Fibroblast of lung (primary cell): ENCODE results near the gene EGR1. TPM values are rescaled to one million over a fixed set of nuclear protein-coding genes. Genes with fewer than 3 reads are reported as not detected.

Experiments
- DNase-seq, 2 donors: peaks; one replicate each; pipeline versions ENCODE4 v3.0.0 to v3.0.0-alpha.2; 2010; ENCODE audit warnings: low read depth in 2 of 2
- H2AFZ ChIP-seq: 2 replicates; pipeline ENCODE4 v1.5.1; 2012; ENCODE audit warnings: low read length, control low read depth, inconsistent platforms
- H3K27ac ChIP-seq: 2 replicates; pipeline ENCODE4 v1.5.1; 2011; ENCODE audit warnings: low read length, control low read depth; ENCODE audit not compliant: insufficient read depth
- H3K27me3 ChIP-seq: 2 replicates; pipeline ENCODE4 v1.5.1; 2011; ENCODE audit warnings: mild to moderate bottlenecking, low read length; ENCODE audit not compliant: control insufficient read depth, insufficient read depth
- H3K36me3 ChIP-seq: 2 replicates; pipeline ENCODE4 v1.5.1; 2011; ENCODE audit warnings: low read length; ENCODE audit not compliant: control insufficient read depth, insufficient read depth
- H3K4me1 ChIP-seq: 2 replicates; pipeline ENCODE4 v1.5.1; 2011; ENCODE audit warnings: low read length; ENCODE audit not compliant: control insufficient read depth, insufficient read depth; ENCODE audit errors: extremely low read depth
- H3K4me2 ChIP-seq: 2 replicates; pipeline ENCODE4 v1.5.1; 2011; ENCODE audit warnings: low read length, control low read depth; ENCODE audit not compliant: insufficient read depth; ENCODE audit errors: extremely low read depth
- H3K4me3 ChIP-seq, 4 experiments: fragments of 200-600 bp in 1 of 4; sonication (generic) in 1 of 4; replicated peaks in 1 of 4; 2 replicates each; pipeline ENCODE4 v1.5.1; 2011 to 2016; ENCODE audit warnings: low read length in 4 of 4, low read depth in 3 of 4, mild to moderate bottlenecking in 3 of 4, control low read depth in 2 of 4, inconsistent platforms in 1 of 4, mixed read lengths in 1 of 4; ENCODE audit not compliant: insufficient read depth in 1 of 4; ENCODE audit errors: control extremely low read depth in 1 of 4
- H3K79me2 ChIP-seq: 2 replicates; pipeline ENCODE4 v1.5.1; 2012; ENCODE audit warnings: mild to moderate bottlenecking, low read length, inconsistent platforms; ENCODE audit not compliant: control insufficient read depth, insufficient read depth
- H3K9ac ChIP-seq: 2 replicates; pipeline ENCODE4 v1.5.1; 2011; ENCODE audit warnings: mild to moderate bottlenecking, low read length, control low read depth; ENCODE audit not compliant: insufficient read depth
- H3K9me3 ChIP-seq: 2 replicates; pipeline ENCODE4 v1.5.1; 2012; ENCODE audit warnings: low read depth, low read length; ENCODE audit not compliant: control insufficient read depth, insufficient read depth
- H4K20me1 ChIP-seq: 2 replicates; pipeline ENCODE4 v1.5.1; 2011; ENCODE audit warnings: low read length; ENCODE audit not compliant: control insufficient read depth, insufficient read depth; ENCODE audit errors: extremely low read depth
- CTCF ChIP-seq, 2 donors: IDR thresholded peaks in 1 of 2; conservative IDR thresholded peaks in 1 of 2; 1 replicate in 1 of 2; 2 replicates in 1 of 2; pipeline ENCODE4 v1.5.1; 2011 to 2012; ENCODE audit warnings: low read length in 2 of 2, control low read depth in 1 of 2, inconsistent platforms in 1 of 2, low read depth in 1 of 2, mild to moderate bottlenecking in 1 of 2
- EZH2 ChIP-seq: IDR thresholded peaks from 2 replicates; pipeline ENCODE4 v1.5.1; 2012; ENCODE audit warnings: low read length, control low read depth, mild to moderate bottlenecking; ENCODE audit errors: missing control alignments
- polyA plus RNA-seq, 2 donors: library from polyadenylated mRNA; depleted of rRNA in 1 of 2; stranded (reverse) in 1 of 2; unstranded in 1 of 2; fragments of >200 nt; gene quantifications; 2 replicates each; pipeline ENCODE4 v1.2.1, GENCODE V29; 2011 to 2012; ENCODE audit warnings: missing spikeins in 1 of 2
- total RNA-seq: library from RNA; depleted of rRNA; stranded (reverse); fragments of >200 nt; gene quantifications from 2 replicates; pipeline ENCODE4 v1.2.1, GENCODE V29; 2014

Gene EGR1
- total and polyA plus RNA-seq, 2 donors (not counting 1 experiment from before 2014, with no cell fraction given): 5.8 to 8.8 TPM

- no peak overlapping the region for H3K4me2 ChIP-seq
- H3K36me3 ChIP-seq: no peaks in the 10 kb centered on the region
- no peak overlapping the region for H3K27ac ChIP-seq
- H3K9ac ChIP-seq: no peak overlapping the region
- H3K4me3 ChIP-seq: no peak overlapping the region
- no peak for TF ChIP-seq EZH2
- no peak for TF ChIP-seq CTCF (conservative IDR thresholded peaks at IDR 0.05 in 1 of 2, IDR thresholded peaks at IDR 0.05 in 1 of 2; ENCODE audit: low read depth in 1 of 2, low read length in 2 of 2)
- no peaks in the 10 kb centered on the region for H3K79me2 ChIP-seq
- no peaks in the 10 kb centered on the region for H3K27me3 ChIP-seq
- H3K4me1 ChIP-seq: peaks cover 6% of the 10 kb centered on the region
- DNase-seq: no peak
- H4K20me1 ChIP-seq: no peaks in the 10 kb centered on the region
- H2AFZ ChIP-seq: no peak overlapping the region
- no peaks in the 10 kb centered on the region for H3K9me3 ChIP-seq
Measured at GRCh38 chr5:138458384-138458783, 6.9 kb upstream of the EGR1 start.

DNA sequence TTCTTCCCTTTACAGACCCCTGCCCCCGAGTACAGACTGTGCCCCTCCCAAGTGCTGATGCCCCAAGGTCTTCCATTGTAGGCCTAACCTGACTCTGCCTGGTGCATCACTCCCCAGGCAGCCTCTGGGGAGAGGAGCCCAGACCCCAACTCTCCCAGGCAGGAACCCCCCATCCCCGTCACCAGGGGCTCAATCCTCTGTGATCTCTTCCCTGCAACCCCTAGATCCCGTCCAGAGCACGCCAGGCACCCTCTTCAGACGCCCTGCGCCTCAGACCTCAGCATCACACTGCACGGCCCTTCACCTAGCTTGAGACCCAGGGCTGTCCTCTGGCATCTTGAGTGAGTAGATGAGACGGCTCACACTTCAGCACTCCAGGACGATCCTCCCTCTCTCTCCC lies 6.4 kb upstream of the EGR1 start:
- Histone ChIP-seq H3K27me3 (no peaks in the 10 kb centered on the region), H2AFZ (no peak overlapping the region), H3K9ac (no peak overlapping the region), H3K27ac (no peak overlapping the region), H3K79me2 (no peaks in the 10 kb centered on the region), H3K4me2 (no peak overlapping the region), H3K36me3 (no peaks in the 10 kb centered on the region), H3K9me3 (no peaks in the 10 kb centered on the region), H3K4me3 (no peak overlapping the region), H3K4me1 (peaks cover 6% of the 10 kb centered on the region), H4K20me1 (no peaks in the 10 kb centered on the region)
- TF ChIP-seq EZH2: no peak
- no peak for TF ChIP-seq CTCF (conservative IDR thresholded peaks at IDR 0.05 in 1 of 2, IDR thresholded peaks at IDR 0.05 in 1 of 2; ENCODE audit: low read depth in 1 of 2, low read length in 2 of 2)
- no peak for DNase-seq

- TF ChIP-seq CTCF (conservative IDR thresholded peaks at IDR 0.05 in 1 of 2, IDR thresholded peaks at IDR 0.05 in 1 of 2; ENCODE audit: low read depth in 1 of 2, low read length in 2 of 2): no peak
- TF ChIP-seq EZH2: no peak
- Histone ChIP-seq H3K27ac (no peak overlapping the region), H3K9me3 (no peaks in the 10 kb centered on the region), H3K4me3 (no peak overlapping the region), H3K4me1 (peaks cover 6% of the 10 kb centered on the region), H3K9ac (no peak overlapping the region), H4K20me1 (no peaks in the 10 kb centered on the region), H3K4me2 (no peak overlapping the region), H3K36me3 (no peaks in the 10 kb centered on the region), H3K79me2 (no peaks in the 10 kb centered on the region), H2AFZ (no peak overlapping the region), H3K27me3 (no peaks in the 10 kb centered on the region)
- no peak for DNase-seq
Measured at GRCh38 chr5:138459311-138459933, 5.9 kb upstream of the EGR1 start.
